ENCODE measurements around the gene SERPIND1. TPM values are rescaled to one million over a fixed set of nuclear protein-coding genes. Genes with fewer than 3 reads are reported as not detected.

SERPIND1 gene
- total and polyA plus RNA-seq, 10 donors = 0.03 to 0.14 (median 0.09) TPM; not detected in 6

GRCh38 chr22:20802452-20802851 is 28.5 kb downstream of the SERPIND1 start:
- intact Hi-C loops (cut with DNase I; ENCODE audit: low total_unique reads) = no loop called here
- Histone ChIP-seq H3K9me3 (no peaks in the 10 kb centered on the region), H3K27me3 (replicated peaks in 1 of 7) (no peaks in the 10 kb centered on the region), H3K4me1 (no peaks in the 10 kb centered on the region), H3K4me3 (no peak overlapping the region), H3K36me3 (peaks cover 5 to 100% (median 98%) of the 10 kb centered on the region in 6 donors), H3K27ac (no peak overlapping the region)
- DNase-seq = no peak
- WGBS, 5 donors = 80 to 88% (median 81%) methylated on average over 6 of the region's 6 CpGs
- TF ChIP-seq CTCF (IDR thresholded peaks at IDR 0.05 in 8 of 11, conservative IDR thresholded peaks at IDR 0.05 in 3 of 11) = no peak
- no peak for TF ChIP-seq POLR2AphosphoS5 (IDR thresholded peaks at IDR 0.05)
- no peak for TF ChIP-seq POLR2A (IDR thresholded peaks at IDR 0.05)

GRCh38 chr22:20802922-20803553 is 29.1 kb downstream of the SERPIND1 start:
- intact Hi-C loops (cut with DNase I; ENCODE audit: low total_unique reads) = no loop called here
- Histone ChIP-seq H3K27ac (no peak overlapping the region), H3K27me3 (replicated peaks in 1 of 7) (no peaks in the 10 kb centered on the region), H3K4me3 (no peak overlapping the region), H3K4me1 (no peaks in the 10 kb centered on the region), H3K36me3 (peaks cover 5 to 100% (median 98%) of the 10 kb centered on the region in 6 donors), H3K9me3 (no peaks in the 10 kb centered on the region)
- no peak for TF ChIP-seq POLR2AphosphoS5 (IDR thresholded peaks at IDR 0.05)
- no peak for TF ChIP-seq POLR2A (IDR thresholded peaks at IDR 0.05)
- TF ChIP-seq CTCF (IDR thresholded peaks at IDR 0.05 in 8 of 11, conservative IDR thresholded peaks at IDR 0.05 in 3 of 11) = no peak
- 88 to 97% (median 93%) methylated on average over 10 to 11 of the region's 11 CpGs for WGBS, 5 donors
- no peak for DNase-seq

- H3K27me3 ChIP-seq (replicated peaks in 1 of 7) = no peaks in the 10 kb centered on the region
- peak; percentile 76 for DNase-seq
- TF ChIP-seq POLR2A (IDR thresholded peaks at IDR 0.05) (no peak), CTCF (IDR thresholded peaks at IDR 0.05 in 8 of 11, conservative IDR thresholded peaks at IDR 0.05 in 3 of 11) (peak in 7 of 11 experiments; percentile 22 to 51 (median 32)), POLR2AphosphoS5 (IDR thresholded peaks at IDR 0.05) (no peak)
- H3K9me3 ChIP-seq = no peaks in the 10 kb centered on the region
- 85 to 90% (median 87%) methylated on average over 11 of the region's 11 CpGs for WGBS, 5 donors
- H3K36me3 ChIP-seq = peaks cover 3 to 100% (median 94%) of the 10 kb centered on the region in 6 donors
- no peaks in the 10 kb centered on the region for H3K4me1 ChIP-seq
- H3K4me3 ChIP-seq = no peak overlapping the region
- intact Hi-C loops (cut with DNase I; ENCODE audit: low total_unique reads) = no loop called here
- H3K27ac ChIP-seq = no peak overlapping the region
These were observed 29.9 kb downstream of the SERPIND1 start for GRCh38 chr22:20803696-20804324.

- TF ChIP-seq POLR2A (IDR thresholded peaks at IDR 0.05) (no peak), CTCF (IDR thresholded peaks at IDR 0.05 in 8 of 11, conservative IDR thresholded peaks at IDR 0.05 in 3 of 11) (no peak), POLR2AphosphoS5 (IDR thresholded peaks at IDR 0.05) (no peak)
- Histone ChIP-seq H3K4me1 (peaks cover 0 to 7% (median 0%) of the 10 kb centered on the region in 6 donors), H3K27me3 (replicated peaks in 1 of 7) (no peaks in the 10 kb centered on the region), H3K4me3 (no peak overlapping the region), H3K9me3 (no peaks in the 10 kb centered on the region), H3K36me3 (peaks cover under 1 to 100% (median 91%) of the 10 kb centered on the region in 6 donors), H3K27ac (no peak overlapping the region)
- intact Hi-C loops (cut with DNase I; ENCODE audit: low total_unique reads) = no loop called here
- no peak for DNase-seq
- WGBS, 5 donors = 90 to 95% (median 92%) methylated on average over 3 to 6 of the region's 6 CpGs
These were observed 30.7 kb downstream of the SERPIND1 start for GRCh38 chr22:20804650-20805049.
